ENCODE measurements around the gene PNPLA5. TPM values are rescaled to one million over a fixed set of nuclear protein-coding genes. Genes with fewer than 3 reads are reported as not detected.

PNPLA5 gene
- polyA plus RNA-seq, 2 of the 4 experiments (the other 2 are of a cell fraction): not detected

GRCh38 chr22:43926349-43926710 lies 34.5 kb upstream of the PNPLA5 start (continued):
- no peak for TF ChIP-seq E2F6 (IDR thresholded peaks at IDR 0.05; ENCODE audit: borderline replicate concordance, low read depth)
- TF ChIP-seq ATOH8 (CRISPR knock-in tag; IDR thresholded peaks at IDR 0.05; ENCODE audit: low read depth): no peak
- no peak for TF ChIP-seq HOXB5 (CRISPR knock-in tag; IDR thresholded peaks at IDR 0.05)
- no peak for TF ChIP-seq CHD4 (IDR thresholded peaks at IDR 0.05; ENCODE audit: borderline replicate concordance)
- TF ChIP-seq FOSL2 (IDR thresholded peaks at IDR 0.05): no peak
- no peak for TF ChIP-seq FOSL2 (CRISPR knock-in tag; IDR thresholded peaks at IDR 0.05)
- no peak for TF ChIP-seq RNF2 (IDR thresholded peaks at IDR 0.05; ENCODE audit: borderline replicate concordance, low read depth)

GRCh38 chr22:43925433-43926348 lies 33.9 kb upstream of the PNPLA5 start:
- WGBS (ENCODE audit: missing lambda C conversion rate): 73% methylated on average over 5 of the region's 6 CpGs
- Histone ChIP-seq H3K9me3 (no peaks in the 10 kb centered on the region), H3K4me3 (no peak overlapping the region), H3K27ac (peak overlapping the region in 1 of 2 experiments; percentile 36; a peak in 1 of 6 replicates), H3K4me2 (0 out of 3 replicates have a peak overlapping the region, but pooled peaks have one; percentile 90), H3K4me1 (peaks cover 13% of the 10 kb centered on the region; the same call in 2 of the 3 replicates)
- ChIA-PET CTCF (interaction anchor here (1.0 to 1.6 kb wide), 3 partner anchors 8 to 41 kb away, joined by 3 read pairs; no protein-coding TSS in a partner anchor), POLR2A (no interaction called here)
- ATAC-seq: no peak
- no peak for DNase-seq (ENCODE audit: low read depth in 1 of 2, low spot score in 1 of 2)
- TF ChIP-seq RCOR1 (IDR thresholded peaks at IDR 0.05; ENCODE audit: low read depth, low read length) (no peak), KDM1A (IDR thresholded peaks at IDR 0.05; ENCODE audit: low read depth) (no peak), RAD21 (conservative IDR thresholded peaks at IDR 0.05 in 1 of 2, IDR thresholded peaks at IDR 0.05 in 1 of 2) (no peak), USF2 (IDR thresholded peaks at IDR 0.05) (no peak), KDM5A (IDR thresholded peaks at IDR 0.05) (no peak)
- no peak for FAIRE-seq

- H3K9me3 ChIP-seq: no peaks in the 10 kb centered on the region
- H3K4me1 ChIP-seq: peaks cover 13% of the 10 kb centered on the region; the same call in 2 of the 3 replicates
- 80% methylated on average over 7 of the region's 7 CpGs for WGBS (ENCODE audit: missing lambda C conversion rate)
- 0 out of 3 replicates have a peak overlapping the region, but pooled peaks have one; percentile 56 for H3K4me3 ChIP-seq
- FAIRE-seq (no peak), DNase-seq (ENCODE audit: low read depth in 1 of 2, low spot score in 1 of 2) (no peak), ATAC-seq (no peak)
- ChIA-PET CTCF (interaction anchor here (0.6 to 1.0 kb wide), 2 partner anchors 8 to 18 kb away, joined by 3 to 4 read pairs; no protein-coding TSS in a partner anchor), POLR2A (interaction anchor here (0.6 kb wide), 1 partner anchor 9 kb away, joined by 3 read pairs; no protein-coding TSS in a partner anchor)
- peak overlapping the region in 1 of 2 experiments; percentile 36; a peak in 3 of 6 replicates for H3K27ac ChIP-seq
- TF ChIP-seq RCOR1 (IDR thresholded peaks at IDR 0.05; ENCODE audit: low read depth, low read length): no peak
- no peak for TF ChIP-seq CBX8 (IDR thresholded peaks at IDR 0.05)
- no peak for TF ChIP-seq MYC (IDR thresholded peaks at IDR 0.05; ENCODE audit: borderline replicate concordance, low read length)
- no peak for TF ChIP-seq NPAS2 (CRISPR knock-in tag; IDR thresholded peaks at IDR 0.05; ENCODE audit: borderline replicate concordance)
- TF ChIP-seq HDAC2 (IDR thresholded peaks at IDR 0.05): no peak
- no peak for TF ChIP-seq USF2 (IDR thresholded peaks at IDR 0.05)
- TF ChIP-seq SMC3 (IDR thresholded peaks at IDR 0.05): no peak
- no peak for TF ChIP-seq KDM5A (IDR thresholded peaks at IDR 0.05)
- no peak for TF ChIP-seq ESRRA (IDR thresholded peaks at IDR 0.05; ENCODE audit: borderline replicate concordance, low read length)
- no peak for TF ChIP-seq TP53 (CRISPR knock-in tag; IDR thresholded peaks at IDR 0.05)
- TF ChIP-seq ATOH8 (CRISPR knock-in tag; IDR thresholded peaks at IDR 0.05; ENCODE audit: low read depth): no peak
- no peak for TF ChIP-seq POLR2A (IDR thresholded peaks at IDR 0.05; ENCODE audit: low read length)
- TF ChIP-seq EHMT2 (IDR thresholded peaks at IDR 0.05; ENCODE audit: low read depth): no peak
- no peak for TF ChIP-seq KDM1A (IDR thresholded peaks at IDR 0.05; ENCODE audit: low read depth)
- no peak for TF ChIP-seq ELK1 (IDR thresholded peaks at IDR 0.05; ENCODE audit: low read depth, low read length)
- TF ChIP-seq RARB (CRISPR knock-in tag; IDR thresholded peaks at IDR 0.05): no peak
- peak overlapping the region; percentile 90 for H3K4me2 ChIP-seq
These were observed 33.1 kb upstream of the PNPLA5 start for GRCh38 chr22:43924877-43925276.

Data from A549 (cell line).